ENCODE results near the gene SHMT1. TPM values are rescaled to one million over a fixed set of nuclear protein-coding genes. Genes with fewer than 3 reads are reported as not detected.

The SHMT1 gene
- total RNA-seq, 1 donor from 2014 or later = 7.9 TPM

- no peaks in the 10 kb centered on the region for H3K4me1 Mint-ChIP-seq (ENCODE audit: low read depth, unreplicated experiment)
- no peaks in the 10 kb centered on the region for H3K36me3 Mint-ChIP-seq (ENCODE audit: unreplicated experiment)
- peaks cover 2% of the 10 kb centered on the region for H3K9me3 Mint-ChIP-seq (ENCODE audit: unreplicated experiment)
- H3K27ac Mint-ChIP-seq (ENCODE audit: unreplicated experiment) = no peak overlapping the region
- DNase-seq = no peak
- H3K27me3 Mint-ChIP-seq (ENCODE audit: unreplicated experiment) = no peaks in the 10 kb centered on the region
- TF ChIP-seq, protein P1, sequence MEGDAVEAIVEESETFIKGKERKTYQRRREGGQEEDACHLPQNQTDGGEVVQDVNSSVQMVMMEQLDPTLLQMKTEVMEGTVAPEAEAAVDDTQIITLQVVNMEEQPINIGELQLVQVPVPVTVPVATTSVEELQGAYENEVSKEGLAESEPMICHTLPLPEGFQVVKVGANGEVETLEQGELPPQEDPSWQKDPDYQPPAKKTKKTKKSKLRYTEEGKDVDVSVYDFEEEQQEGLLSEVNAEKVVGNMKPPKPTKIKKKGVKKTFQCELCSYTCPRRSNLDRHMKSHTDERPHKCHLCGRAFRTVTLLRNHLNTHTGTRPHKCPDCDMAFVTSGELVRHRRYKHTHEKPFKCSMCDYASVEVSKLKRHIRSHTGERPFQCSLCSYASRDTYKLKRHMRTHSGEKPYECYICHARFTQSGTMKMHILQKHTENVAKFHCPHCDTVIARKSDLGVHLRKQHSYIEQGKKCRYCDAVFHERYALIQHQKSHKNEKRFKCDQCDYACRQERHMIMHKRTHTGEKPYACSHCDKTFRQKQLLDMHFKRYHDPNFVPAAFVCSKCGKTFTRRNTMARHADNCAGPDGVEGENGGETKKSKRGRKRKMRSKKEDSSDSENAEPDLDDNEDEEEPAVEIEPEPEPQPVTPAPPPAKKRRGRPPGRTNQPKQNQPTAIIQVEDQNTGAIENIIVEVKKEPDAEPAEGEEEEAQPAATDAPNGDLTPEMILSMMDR (IDR thresholded peaks at IDR 0.05; ENCODE audit: partially characterized antibody, unreplicated experiment) = no peak
- no peak overlapping the region for H3K4me3 Mint-ChIP-seq (ENCODE audit: unreplicated experiment)
Observed at GRCh38 chr17:18278867-18279266, 84.5 kb downstream of the SHMT1 start.

Small RNA genes lying within 50 kb of the gene (microRNA-seq; reads per million reads assigned to microRNA genes)
- 0.41 reads per million for gene MIR6778 (ENCODE audit: unreplicated experiment)

Other genes starting within 250 kb of the SHMT1 start
- gene ALKBH5, start 179.7 kb downstream of the SHMT1 start, total RNA-seq (ENCODE audit: unreplicated experiment) = 62.7 TPM
- 84.6 TPM for gene LLGL1, start 137.9 kb downstream of the SHMT1 start, total RNA-seq (ENCODE audit: unreplicated experiment)
- 203 TPM for gene FLII, start 104.8 kb downstream of the SHMT1 start, total RNA-seq (ENCODE audit: unreplicated experiment)
- 7.4 TPM for gene MIEF2, start 102.9 kb downstream of the SHMT1 start, total RNA-seq (ENCODE audit: unreplicated experiment)
- gene TOP3A, start 48.6 kb downstream of the SHMT1 start, total RNA-seq (ENCODE audit: unreplicated experiment) = 58.6 TPM
- 14.0 TPM for gene SMCR8, start 48.3 kb downstream of the SHMT1 start, total RNA-seq (ENCODE audit: unreplicated experiment)
- gene EVPLL, start 14.2 kb upstream of the SHMT1 start, total RNA-seq (ENCODE audit: unreplicated experiment) = not detected
- not detected for gene LGALS9C, start 113.2 kb upstream of the SHMT1 start, total RNA-seq (ENCODE audit: unreplicated experiment)